Subcutaneous adipose tissue (tissue), 4 donors: Measurements from ENCODE around the gene PTBP3. TPM values are rescaled to one million over a fixed set of nuclear protein-coding genes. Genes with fewer than 3 reads are reported as not detected.

Experiments used
- CTCF ChIP-seq: fragments of 450-650 bp; IDR thresholded peaks from one replicate; pipeline ENCODE4 v1.5.1; 2016; ENCODE audit warnings: low read depth, mild to moderate bottlenecking, control low read depth, antibody characterized with exemption, moderate library complexity
- total RNA-seq, 4 donors: library from RNA; depleted of rRNA; stranded (reverse); fragments of >200 nt; gene quantifications; one replicate each; pipeline ENCODE4 v1.1.0, GENCODE V29; 2016

Gene PTBP3
- total RNA-seq, 4 donors from 2014 or later, result 27.3 to 51.8 (median 37.9) TPM

- no peak for TF ChIP-seq CTCF
Observed at GRCh38 chr9:112326194-112326593, 7.2 kb downstream of the PTBP3 start.

- TF ChIP-seq CTCF, result no peak
Observed at GRCh38 chr9:112325600-112325999, 7.8 kb downstream of the PTBP3 start.

- no peak for TF ChIP-seq CTCF
Observed at GRCh38 chr9:112325127-112325526, 8.3 kb downstream of the PTBP3 start.

GRCh38 chr9:112323378-112323854, 10.0 kb downstream of the PTBP3 start:
- no peak for TF ChIP-seq CTCF

- no peak for TF ChIP-seq CTCF
Observed at GRCh38 chr9:112322701-112323377, 10.6 kb downstream of the PTBP3 start.

- TF ChIP-seq CTCF, result no peak
Observed at GRCh38 chr9:112316258-112316943, 17.0 kb downstream of the PTBP3 start.
